Calu3 (cell line): ENCODE measurements around the gene U2AF1L4. TPM values are rescaled to one million over a fixed set of nuclear protein-coding genes. Genes with fewer than 3 reads are reported as not detected.

Source experiments
- BruUV-seq: library from RNA; stranded (reverse); fragments of 400-500 nt; replicated peaks from 2 replicates; lab custom pipeline; 2021; lab: Mats Ljungman, UMichigan
- CTCF ChIA-PET: fragments of 300-600 bp; sonication (Branson Sonifier 250); formaldehyde crosslinking; loops from one replicate; lab custom pipeline; 2022; ENCODE audit warnings: antibody characterized with exemption; lab: Charles Lee
- DNase-seq: peaks from one replicate; pipeline ENCODE4 v3.0.0; 2022
- H3K27ac Mint-ChIP-seq: one replicate; pipeline ENCODE4 v1.8.0; 2022; ENCODE audit warnings: mixed read lengths; ENCODE audit not compliant: unreplicated experiment
- H3K27me3 Mint-ChIP-seq: one replicate; pipeline ENCODE4 v1.8.0; 2022; ENCODE audit warnings: mixed read lengths; ENCODE audit not compliant: unreplicated experiment
- H3K36me3 Mint-ChIP-seq: one replicate; pipeline ENCODE4 v1.8.0; 2022; ENCODE audit warnings: mild to moderate bottlenecking, moderate library complexity, mixed read lengths; ENCODE audit not compliant: insufficient read depth, unreplicated experiment
- H3K4me1 Mint-ChIP-seq: one replicate; pipeline ENCODE4 v1.8.0; 2022; ENCODE audit warnings: mild to moderate bottlenecking, low read depth, mixed read lengths; ENCODE audit not compliant: unreplicated experiment
- H3K4me3 Mint-ChIP-seq: one replicate; pipeline ENCODE4 v1.8.0; 2022; ENCODE audit warnings: mild to moderate bottlenecking, low read depth, moderate library complexity, mixed read lengths; ENCODE audit not compliant: unreplicated experiment
- H3K9me3 Mint-ChIP-seq: one replicate; pipeline ENCODE4 v1.8.0; 2022; ENCODE audit warnings: low read depth, mixed read lengths; ENCODE audit not compliant: unreplicated experiment
- intact Hi-C: fragments of 100-400 bp; cut with micrococcal nuclease; formaldehyde crosslinking; loops from one replicate; pipeline ENCODE4 v1.10.0; 2022; ENCODE audit not compliant: unreplicated experiment
- total RNA-seq: library from RNA; stranded (reverse); gene quantifications from 2 replicates; pipeline ENCODE4 v1.2.3, GENCODE V29; 2022
- TF ChIP-seq, protein P1 (sequence below): fragments of 200-600 bp; IDR thresholded peaks from one replicate; pipeline ENCODE4 v1.8.0; 2022; ENCODE audit warnings: antibody characterized with exemption; ENCODE audit not compliant: unreplicated experiment

U2AF1L4 gene
- total RNA-seq, 1 experiment from 2014 or later, result 16.2 TPM

- peak overlapping the region; percentile 77 for H3K4me3 Mint-ChIP-seq
- H3K36me3 Mint-ChIP-seq, result peaks cover 44% of the 10 kb centered on the region
- BruUV-seq, result no TSS peak
- H3K27ac Mint-ChIP-seq, result peak overlapping the region; percentile 43
- peaks cover 30% of the 10 kb centered on the region for H3K4me1 Mint-ChIP-seq
- CTCF ChIA-PET, result interaction anchor here (0.9 to 1.3 kb wide), 3 partner anchors 13 to 166 kb away, joined by 3 to 5 read pairs (median 4); no protein-coding TSS in a partner anchor
- DNase-seq, result no peak
- intact Hi-C loops, result no loop called here
- peaks cover 42% of the 10 kb centered on the region for H3K27me3 Mint-ChIP-seq
- TF ChIP-seq, protein P1, sequence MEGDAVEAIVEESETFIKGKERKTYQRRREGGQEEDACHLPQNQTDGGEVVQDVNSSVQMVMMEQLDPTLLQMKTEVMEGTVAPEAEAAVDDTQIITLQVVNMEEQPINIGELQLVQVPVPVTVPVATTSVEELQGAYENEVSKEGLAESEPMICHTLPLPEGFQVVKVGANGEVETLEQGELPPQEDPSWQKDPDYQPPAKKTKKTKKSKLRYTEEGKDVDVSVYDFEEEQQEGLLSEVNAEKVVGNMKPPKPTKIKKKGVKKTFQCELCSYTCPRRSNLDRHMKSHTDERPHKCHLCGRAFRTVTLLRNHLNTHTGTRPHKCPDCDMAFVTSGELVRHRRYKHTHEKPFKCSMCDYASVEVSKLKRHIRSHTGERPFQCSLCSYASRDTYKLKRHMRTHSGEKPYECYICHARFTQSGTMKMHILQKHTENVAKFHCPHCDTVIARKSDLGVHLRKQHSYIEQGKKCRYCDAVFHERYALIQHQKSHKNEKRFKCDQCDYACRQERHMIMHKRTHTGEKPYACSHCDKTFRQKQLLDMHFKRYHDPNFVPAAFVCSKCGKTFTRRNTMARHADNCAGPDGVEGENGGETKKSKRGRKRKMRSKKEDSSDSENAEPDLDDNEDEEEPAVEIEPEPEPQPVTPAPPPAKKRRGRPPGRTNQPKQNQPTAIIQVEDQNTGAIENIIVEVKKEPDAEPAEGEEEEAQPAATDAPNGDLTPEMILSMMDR, result no peak
- no peaks in the 10 kb centered on the region for H3K9me3 Mint-ChIP-seq
Measured at GRCh38 chr19:35715355-35715809, 29.8 kb downstream of the U2AF1L4 start.

DNA sequence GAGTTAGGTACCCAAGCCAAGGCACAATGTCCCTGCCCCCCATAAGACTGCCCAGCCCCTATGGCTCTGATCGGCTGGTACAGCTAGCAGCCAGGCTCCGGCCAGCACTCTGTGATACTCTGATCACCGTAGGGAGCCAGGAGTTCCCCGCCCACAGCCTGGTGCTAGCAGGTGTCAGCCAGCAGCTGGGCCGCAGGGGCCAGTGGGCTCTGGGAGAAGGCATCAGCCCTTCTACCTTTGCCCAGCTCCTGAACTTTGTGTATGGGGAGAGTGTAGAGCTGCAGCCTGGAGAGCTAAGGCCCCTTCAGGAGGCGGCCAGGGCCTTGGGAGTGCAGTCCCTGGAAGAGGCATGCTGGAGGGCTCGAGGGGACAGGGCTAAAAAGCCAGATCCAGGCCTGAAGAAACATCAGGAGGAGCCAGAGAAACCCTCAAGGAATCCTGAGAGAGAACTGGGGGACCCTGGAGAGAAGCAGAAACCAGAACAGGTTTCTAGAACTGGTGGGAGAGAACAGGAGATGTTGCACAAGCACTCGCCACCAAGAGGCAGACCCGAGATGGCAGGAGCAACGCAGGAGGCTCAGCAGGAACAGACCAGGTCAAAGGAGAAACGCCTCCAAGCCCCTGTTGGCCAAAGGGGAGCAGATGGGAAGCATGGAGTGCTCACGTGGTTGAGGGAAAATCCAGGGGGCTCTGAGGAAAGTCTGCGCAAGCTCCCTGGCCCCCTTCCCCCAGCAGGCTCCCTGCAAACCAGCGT lies 30.4 kb downstream of the U2AF1L4 start:
- TF ChIP-seq, protein P1, result no peak
- Mint-ChIP-seq H3K27ac (peak overlapping the region; percentile 43), H3K27me3 (peaks cover 47% of the 10 kb centered on the region), H3K36me3 (peaks cover 39% of the 10 kb centered on the region), H3K9me3 (no peaks in the 10 kb centered on the region), H3K4me1 (peaks cover 25% of the 10 kb centered on the region), H3K4me3 (peak overlapping the region; percentile 77)
- intact Hi-C loops, result no loop called here
- CTCF ChIA-PET, result interaction anchor here (1.3 kb wide), 1 partner anchor 13 kb away, joined by 3 read pairs; no protein-coding TSS in a partner anchor
- no TSS peak for BruUV-seq
- no peak for DNase-seq

- Mint-ChIP-seq H3K9me3 (no peaks in the 10 kb centered on the region), H3K27me3 (peaks cover 48% of the 10 kb centered on the region), H3K4me3 (no peak overlapping the region), H3K36me3 (peaks cover 32% of the 10 kb centered on the region), H3K4me1 (peaks cover 18% of the 10 kb centered on the region), H3K27ac (no peak overlapping the region)
- TF ChIP-seq, protein P1, result no peak
- intact Hi-C loops, result no loop called here
- no peak for DNase-seq
- CTCF ChIA-PET, result interaction anchor here (1.3 kb wide), 1 partner anchor 12 kb away, joined by 3 read pairs; no protein-coding TSS in a partner anchor
- no TSS peak for BruUV-seq
Measured at GRCh38 chr19:35713904-35714495, 31.2 kb downstream of the U2AF1L4 start.

- TF ChIP-seq, protein P1, result no peak
- no TSS peak for BruUV-seq
- DNase-seq, result no peak
- Mint-ChIP-seq H3K4me3 (no peak overlapping the region), H3K27ac (no peak overlapping the region), H3K36me3 (peaks cover 26% of the 10 kb centered on the region), H3K9me3 (no peaks in the 10 kb centered on the region), H3K27me3 (peaks cover 53% of the 10 kb centered on the region), H3K4me1 (peaks cover 18% of the 10 kb centered on the region)
- CTCF ChIA-PET, result no interaction called here
- intact Hi-C loops, result no loop called here
Measured at GRCh38 chr19:35713506-35713850, 31.7 kb downstream of the U2AF1L4 start.
